GM19328 (cell line): ENCODE results near the gene CA5A.

Experiments used
- ATAC-seq: cut with Tn5 transposase; IDR thresholded peaks from one replicate; pipeline ENCODE4 v1.9.1; 2021; ENCODE audit warnings: mild to moderate bottlenecking, moderate library complexity; ENCODE audit not compliant: unreplicated experiment

CA5A gene

DNA sequence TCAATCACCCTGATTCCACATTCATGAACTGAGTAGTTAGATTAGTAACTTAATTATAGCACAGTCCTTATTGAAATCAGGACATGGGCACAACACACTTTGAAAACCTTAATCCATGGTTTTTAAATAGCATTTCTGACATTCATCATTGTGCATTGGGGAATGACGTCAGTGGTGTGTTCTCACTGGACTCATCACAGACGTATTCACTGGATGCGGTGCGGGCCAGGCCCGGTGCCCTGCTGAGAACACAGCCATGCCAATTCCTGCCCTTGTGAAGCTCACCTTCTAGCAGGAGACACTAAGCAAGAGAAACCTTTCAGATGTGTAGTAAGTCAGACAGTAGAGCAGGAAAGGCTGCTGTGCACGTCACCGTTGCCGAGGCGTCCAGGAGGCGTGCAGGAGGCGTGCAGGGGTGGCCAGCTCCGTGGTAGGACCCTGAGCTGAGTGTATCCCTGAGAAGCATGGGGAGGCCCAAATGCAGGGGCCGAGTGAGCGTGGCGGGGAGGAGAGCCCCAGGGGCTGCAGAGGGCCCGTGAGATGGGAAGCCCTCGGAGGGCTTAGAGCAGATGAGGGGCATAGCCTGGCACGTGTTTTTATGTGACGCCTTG lies 27.8 kb upstream of the CA5A start:
- no peak for ATAC-seq

DNA sequence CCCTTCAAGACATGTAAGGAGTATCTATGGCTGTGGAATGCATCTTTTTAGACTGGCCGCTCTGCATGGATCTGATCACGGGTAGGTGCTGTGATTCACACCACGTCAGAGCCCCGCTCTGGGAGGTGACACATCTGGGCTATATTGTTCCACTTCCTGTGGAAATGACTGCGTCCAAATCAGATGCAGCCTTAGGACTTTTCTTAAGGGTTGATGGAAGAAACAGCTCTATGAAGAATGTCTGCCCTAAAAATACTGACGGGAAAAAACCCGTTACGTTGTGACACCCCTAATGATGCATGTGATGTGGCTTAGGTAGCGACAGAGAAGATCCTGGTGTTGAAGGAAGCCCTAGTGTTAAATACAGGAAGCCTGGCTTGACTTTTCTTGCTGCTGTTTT lies 27.1 kb upstream of the CA5A start:
- no peak for ATAC-seq

DNA sequence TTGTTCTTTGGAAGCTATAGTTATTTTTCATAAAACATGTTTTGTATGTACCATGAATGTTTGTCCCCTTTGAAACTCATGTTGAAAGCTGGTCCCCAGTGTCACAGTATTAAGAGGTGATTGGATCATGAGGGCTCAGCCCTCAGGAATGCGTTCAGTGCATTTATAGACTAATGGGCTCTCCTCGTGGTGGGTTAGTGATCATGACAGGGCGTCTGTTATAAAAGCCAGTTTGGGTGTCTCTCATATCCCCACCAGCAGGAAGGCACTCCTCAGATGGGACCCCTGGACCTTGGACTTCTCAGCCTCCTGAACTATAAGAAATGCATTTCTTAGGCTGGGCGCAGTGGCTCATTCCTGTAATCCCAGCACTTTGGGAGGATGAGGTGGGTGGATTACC lies 25.3 kb upstream of the CA5A start:
- no peak for ATAC-seq

- ATAC-seq = no peak
Measured at GRCh38 chr16:87960852-87961251, 24.5 kb upstream of the CA5A start.

- no peak for ATAC-seq
Measured at GRCh38 chr16:87960296-87960695, 24.0 kb upstream of the CA5A start.

GRCh38 chr16:87959391-87959990 lies 23.2 kb upstream of the CA5A start:
- no peak for ATAC-seq

- ATAC-seq = no peak
Measured at GRCh38 chr16:87958632-87959031, 22.3 kb upstream of the CA5A start.

DNA sequence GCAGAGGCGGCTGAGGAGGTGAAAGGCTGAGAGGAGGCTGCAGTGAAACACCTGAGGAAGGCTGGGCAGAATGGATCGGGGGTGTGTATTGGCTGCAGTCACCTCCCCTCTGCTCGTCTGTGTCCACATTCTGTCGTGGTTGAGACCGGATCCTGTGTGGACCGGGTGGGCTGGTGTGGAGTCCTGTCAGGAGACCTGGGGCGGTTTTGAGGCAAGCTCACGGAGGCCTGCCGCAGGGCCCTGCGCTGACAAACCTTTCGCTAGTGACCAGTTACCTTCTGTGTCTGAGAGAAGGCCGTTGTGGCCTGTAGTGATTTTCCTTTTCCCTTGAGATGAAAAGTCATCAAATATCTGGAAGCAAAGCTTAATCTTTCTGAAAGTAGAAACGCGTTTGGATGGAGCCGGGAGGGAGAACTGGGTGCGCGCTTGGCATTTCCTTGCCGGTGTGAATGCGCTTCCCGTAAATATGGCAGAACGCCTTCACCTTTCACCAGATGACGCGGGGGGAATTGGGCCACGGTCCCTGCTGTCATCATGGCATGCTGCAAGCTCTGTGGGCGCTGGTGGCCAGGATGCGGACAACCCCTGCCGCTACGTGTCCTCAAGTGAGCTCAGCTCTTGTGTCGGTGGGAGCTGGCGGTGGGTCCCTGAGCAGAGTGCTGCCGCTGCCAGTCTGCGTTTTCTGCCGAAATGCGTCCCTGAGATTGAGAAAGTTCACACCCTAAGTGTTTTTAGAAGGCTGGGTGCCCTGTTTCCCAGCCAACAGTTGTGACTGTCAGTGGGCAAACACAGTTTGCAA lies 21.2 kb upstream of the CA5A start:
- ATAC-seq = no peak

GRCh38 chr16:87956365-87957231 lies 20.3 kb upstream of the CA5A start:
- ATAC-seq = no peak

DNA sequence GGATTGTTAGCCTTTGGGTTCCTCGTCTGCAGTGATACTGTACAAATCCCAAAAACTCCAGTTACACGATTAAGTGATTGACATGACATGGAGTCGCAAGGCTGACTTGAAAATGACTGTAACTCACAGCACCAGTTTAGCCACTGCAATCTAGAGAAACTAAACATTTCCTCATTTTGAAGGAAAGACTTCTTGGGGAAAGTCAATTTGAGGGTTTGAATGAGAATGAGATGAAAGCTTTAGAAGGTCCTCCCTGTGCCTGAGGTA lies 19.7 kb upstream of the CA5A start:
- no peak for ATAC-seq

GRCh38 chr16:87955302-87956097 lies 19.2 kb upstream of the CA5A start:
- ATAC-seq = no peak

DNA sequence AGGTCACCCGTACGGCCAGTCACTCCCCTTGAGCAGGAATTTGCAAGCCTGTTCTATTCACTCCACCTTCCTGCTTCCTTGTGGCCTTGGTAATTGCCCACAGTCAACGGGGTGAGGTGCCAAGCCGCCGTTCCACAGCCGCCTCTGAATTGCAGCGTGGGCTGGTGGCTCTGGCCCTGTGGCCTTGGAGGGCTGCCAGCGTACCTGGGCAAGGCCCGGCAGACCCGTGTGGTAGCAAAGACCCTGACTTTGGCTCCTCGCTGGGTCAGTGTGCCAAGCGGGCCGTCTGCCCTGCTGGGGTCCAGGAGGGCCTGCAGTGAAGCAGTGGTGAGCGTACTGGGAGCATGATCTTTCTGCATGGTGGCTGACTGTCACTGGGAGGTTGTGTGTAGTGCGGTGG lies 18.5 kb upstream of the CA5A start:
- no peak for ATAC-seq

GRCh38 chr16:87954361-87954760 lies 18.0 kb upstream of the CA5A start:
- ATAC-seq = no peak

DNA sequence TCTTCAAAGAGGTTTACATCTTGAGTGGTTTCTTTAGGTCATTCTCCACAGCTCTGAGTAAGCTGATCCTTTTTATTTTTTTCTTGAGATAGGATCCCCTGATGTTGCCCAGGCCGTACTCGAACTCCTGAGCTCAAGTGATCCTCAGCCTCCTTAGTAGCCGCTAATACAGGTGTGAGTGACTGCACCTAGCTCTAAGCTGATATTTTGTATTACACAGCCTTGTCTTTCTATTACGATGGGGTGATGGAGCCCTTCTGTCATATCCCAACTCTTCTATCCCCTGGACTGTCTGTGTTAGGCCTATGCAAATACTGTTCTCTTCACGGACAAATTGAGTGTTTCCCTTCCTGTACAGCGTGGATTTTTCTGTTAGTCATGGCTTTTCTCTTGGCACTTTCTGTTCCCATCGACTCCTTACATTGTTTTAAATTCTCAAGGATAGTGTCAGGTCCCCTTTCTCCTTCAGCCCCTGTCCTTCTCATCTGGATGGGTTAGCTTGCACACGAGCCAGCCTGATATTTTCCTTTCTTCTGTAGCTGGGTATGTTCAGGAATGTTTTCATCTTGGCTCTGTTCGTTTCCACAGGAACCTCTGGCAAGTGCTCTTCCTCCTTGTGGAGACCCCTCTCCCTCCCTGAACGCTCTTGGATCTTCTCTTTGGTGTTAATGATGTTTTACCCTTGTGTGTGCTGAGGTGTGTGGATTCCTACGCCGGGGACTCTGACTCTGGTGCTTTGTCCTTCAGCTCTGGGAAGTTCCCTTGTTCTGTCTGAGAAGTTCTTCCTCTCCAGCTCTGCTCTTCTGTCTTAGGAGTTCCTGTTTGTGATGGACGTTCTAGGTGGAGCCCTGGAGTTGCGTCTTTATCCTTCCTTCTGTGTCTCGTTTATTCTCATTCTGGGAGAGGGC lies 17.2 kb upstream of the CA5A start:
- no peak for ATAC-seq

- ATAC-seq = no peak
Measured at GRCh38 chr16:87952751-87953150, 16.4 kb upstream of the CA5A start.

- no peak for ATAC-seq
Measured at GRCh38 chr16:87951552-87952538, 15.5 kb upstream of the CA5A start.

- ATAC-seq = peak; percentile 86
Measured at GRCh38 chr16:87950765-87951551, 14.6 kb upstream of the CA5A start, which contains the start of gene BANP. TSS of gene BANP (plus strand) at chr16:87951434. CDS start at chr16:87975116, 23,682 bp downstream.
